ENCODE measurements around the gene SBF2.

GRCh38 chr11:9827708-9828107, 466.3 kb downstream of the SBF2 start:
- TF ChIP-seq POLR2A (IDR thresholded peaks at IDR 0.05; ENCODE audit: low read depth, low read length) = no peak
- TF ChIP-seq POLR2AphosphoS5 (IDR thresholded peaks at IDR 0.05; ENCODE audit: low read depth, low read length) = no peak
- no peak for TF ChIP-seq TAF1 (IDR thresholded peaks at IDR 0.05; ENCODE audit: borderline replicate concordance, low read depth, low read length)

Data from GM12892 (cell line).